Motor neuron (in vitro differentiated cells): ENCODE measurements around the gene VIPR2. TPM values are rescaled to one million over a fixed set of nuclear protein-coding genes. Genes with fewer than 3 reads are reported as not detected.
"Not testable (repeated sequence)": the region's sequence is repeated elsewhere in the genome, so short reads cannot be mapped to it uniquely, and the experiment has no call there.

ENCODE experiments used
- ATAC-seq, 8 experiments: fragments of 200-7000 bp; cut with Tn5 transposase; replicated peaks in 6 of 8; 2 replicates each; pipeline ENCODE4 v1.8.0; 2021; ENCODE audit warnings: mild to moderate bottlenecking in 8 of 8, moderate library complexity in 8 of 8
- H3K27ac ChIP-seq, 2 donors: fragments of 250-450 bp; sonication (Bioruptor Pico); 2 replicates each; pipeline ENCODE4 v1.9.0; 2021; ENCODE audit warnings: antibody characterized with exemption in 2 of 2, mild to moderate bottlenecking in 2 of 2, moderate library complexity in 1 of 2
- H3K4me1 ChIP-seq, 2 donors: fragments of 250-450 bp; sonication (Bioruptor Pico); replicated peaks in 1 of 2; 2 replicates each; pipeline ENCODE4 v1.6.1; 2021; ENCODE audit warnings: antibody characterized with exemption in 2 of 2, mild to moderate bottlenecking in 2 of 2, moderate library complexity in 1 of 2
- H3K4me3 ChIP-seq, 5 donors: fragments of 250-450 bp; sonication (Bioruptor Pico); 2 replicates each; pipeline ENCODE4 v1.9.0; 2021; ENCODE audit warnings: antibody characterized with exemption in 5 of 5, mild to moderate bottlenecking in 5 of 5, moderate library complexity in 4 of 5
- WGBS, 10 experiments: fragments of 450-650 bp; shearing (Covaris generic); methylation state at CpG; one replicate each; pipeline ENCODE4 v1.0.0; 2022; 5-methylcytosine and 5-hydroxymethylcytosine counted together
- in situ Hi-C, 9 experiments: fragments of 400-800 bp; cut with MboI; loops; one replicate each; pipeline ENCODE4 v1.15.0; 2021; ENCODE audit warnings: low sequenced_read_pairs in 9 of 9, low pct_unique_long_range_greater_than_20kb in 2 of 9; ENCODE audit not compliant: unreplicated experiment in 9 of 9
- total RNA-seq, 8 experiments: library from RNA; unstranded; fragments of 300-600 nt; gene quantifications; 2 replicates each; pipeline versions ENCODE4 v1.2.3 to v1.2.4, GENCODE V29; 2022

The VIPR2 gene
- total RNA-seq, 8 experiments from 2014 or later = 0.05 to 2.0 (median 0.73) TPM; not detected in 1

- ATAC-seq, in situ Hi-C loops, H3K4me1 ChIP-seq, H3K27ac ChIP-seq, H3K4me3 ChIP-seq: not testable (repeated sequence)
- WGBS, 10 experiments = 98 to 100% methylated on average over 3 to 8 of the region's 33 CpGs; no CpG with 5 or more reads in 8 of the 10 experiments
Observed at GRCh38 chr7:159101083-159101395, 43.6 kb downstream of the VIPR2 start.

GRCh38 chr7:159100281-159101082 lies 44.2 kb downstream of the VIPR2 start:
- in situ Hi-C loops, ATAC-seq, H3K27ac ChIP-seq, H3K4me3 ChIP-seq, H3K4me1 ChIP-seq: not testable (repeated sequence)
- 54 to 97% (median 90%) methylated on average over 2 to 31 of the region's 37 CpGs; no CpG with 5 or more reads in 5 of the 10 experiments for WGBS, 10 experiments

- ATAC-seq = peak in 1 of 8 experiments; percentile 43
- Histone ChIP-seq H3K4me1 (no peaks in the 10 kb centered on the region), H3K27ac (no peak overlapping the region), H3K4me3 (no peak overlapping the region)
- in situ Hi-C loops = no loop called here
- WGBS, 10 experiments = 80 to 96% methylated on average over 1 to 4 of the region's 10 CpGs; no CpG with 5 or more reads in 8 of the 10 experiments
Observed at GRCh38 chr7:159099711-159100231, 44.9 kb downstream of the VIPR2 start.

- 6 to 90% (median 65%) methylated on average over 2 to 12 of the region's 22 CpGs; no CpG with 5 or more reads in 2 of the 10 experiments for WGBS, 10 experiments
- no peak overlapping the region for H3K4me3 ChIP-seq
- no peak overlapping the region for H3K27ac ChIP-seq
- peaks cover 0 to 2% of the 10 kb centered on the region in 2 donors for H3K4me1 ChIP-seq
- in situ Hi-C loops = no loop called here
- peak in 4 of 8 experiments; percentile 6 to 88 (median 86) for ATAC-seq
Observed at GRCh38 chr7:159098811-159099655, 45.6 kb downstream of the VIPR2 start.

GRCh38 chr7:159098424-159098786 lies 46.3 kb downstream of the VIPR2 start:
- 20 to 100% (median 79%) methylated on average over 1 to 2 of the region's 6 CpGs; no CpG with 5 or more reads in 6 of the 10 experiments for WGBS, 10 experiments
- no peak overlapping the region for H3K27ac ChIP-seq
- in situ Hi-C loops = no loop called here

GRCh38 chr7:159097661-159098423 lies 46.8 kb downstream of the VIPR2 start:
- ATAC-seq = no peak
- in situ Hi-C loops = no loop called here
- Histone ChIP-seq H3K4me3 (no peak overlapping the region), H3K27ac (no peak overlapping the region), H3K4me1 (peaks cover 0 to 3% of the 10 kb centered on the region in 2 donors)
- 11 to 100% (median 55%) methylated on average over 1 to 10 of the region's 23 CpGs; no CpG with 5 or more reads in 4 of the 10 experiments for WGBS, 10 experiments

More at GRCh38 chr7:159098424-159098786, 46.3 kb downstream of the VIPR2 start:
- ATAC-seq = peak in 1 of 8 experiments; percentile 24
- H3K4me1 ChIP-seq = peaks cover 0 to 3% of the 10 kb centered on the region in 2 donors
- H3K4me3 ChIP-seq = no peak overlapping the region

- peaks cover 0 to 3% of the 10 kb centered on the region in 2 donors for H3K4me1 ChIP-seq
- H3K27ac ChIP-seq = no peak overlapping the region
- 20 to 100% (median 80%) methylated on average over 1 to 11 of the region's 27 CpGs; no CpG with 5 or more reads in 1 of the 10 experiments for WGBS, 10 experiments
- H3K4me3 ChIP-seq = no peak overlapping the region
- in situ Hi-C loops = no loop called here
- no peak for ATAC-seq
Observed at GRCh38 chr7:159096736-159097581, 47.7 kb downstream of the VIPR2 start.

GRCh38 chr7:159095979-159096411 lies 48.7 kb downstream of the VIPR2 start:
- no peak for ATAC-seq
- in situ Hi-C loops = no loop called here
- H3K4me3 ChIP-seq = no peak overlapping the region
- H3K4me1 ChIP-seq = peaks cover 0 to 5% of the 10 kb centered on the region in 2 donors
- no peak overlapping the region for H3K27ac ChIP-seq
- 33 to 100% (median 94%) methylated on average over 1 to 5 of the region's 14 CpGs; no CpG with 5 or more reads in 7 of the 10 experiments for WGBS, 10 experiments

- 8 to 91% (median 79%) methylated on average over 1 to 14 of the region's 17 CpGs; no CpG with 5 or more reads in 1 of the 10 experiments for WGBS, 10 experiments
- Histone ChIP-seq H3K4me3 (no peak overlapping the region), H3K4me1 (peaks cover 0 to 5% of the 10 kb centered on the region in 2 donors), H3K27ac (no peak overlapping the region)
- no peak for ATAC-seq
- in situ Hi-C loops = no loop called here
Observed at GRCh38 chr7:159094919-159095915, 49.5 kb downstream of the VIPR2 start.

GRCh38 chr7:159094023-159094740 lies 50.5 kb downstream of the VIPR2 start:
- Histone ChIP-seq H3K4me1 (peaks cover 0 to 5% of the 10 kb centered on the region in 2 donors), H3K4me3 (no peak overlapping the region), H3K27ac (no peak overlapping the region)
- ATAC-seq = peak in 5 of 8 experiments; percentile 24 to 86 (median 61)
- in situ Hi-C loops = no loop called here
- 20 to 90% (median 85%) methylated on average over 1 to 9 of the region's 16 CpGs; no CpG with 5 or more reads in 1 of the 10 experiments for WGBS, 10 experiments
